ENCODE measurements around the gene SYNGR4. TPM values are rescaled to one million over a fixed set of nuclear protein-coding genes. Genes with fewer than 3 reads are reported as not detected.
"Not testable (repeated sequence)": the region's sequence is repeated elsewhere in the genome, so short reads cannot be mapped to it uniquely, and the experiment has no call there.

Gene SYNGR4, protein sequence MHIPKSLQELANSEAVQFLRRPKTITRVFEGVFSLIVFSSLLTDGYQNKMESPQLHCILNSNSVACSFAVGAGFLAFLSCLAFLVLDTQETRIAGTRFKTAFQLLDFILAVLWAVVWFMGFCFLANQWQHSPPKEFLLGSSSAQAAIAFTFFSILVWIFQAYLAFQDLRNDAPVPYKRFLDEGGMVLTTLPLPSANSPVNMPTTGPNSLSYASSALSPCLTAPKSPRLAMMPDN
- total RNA-seq (2012; rRNA removed), result not detected in 2 replicates

DNA sequence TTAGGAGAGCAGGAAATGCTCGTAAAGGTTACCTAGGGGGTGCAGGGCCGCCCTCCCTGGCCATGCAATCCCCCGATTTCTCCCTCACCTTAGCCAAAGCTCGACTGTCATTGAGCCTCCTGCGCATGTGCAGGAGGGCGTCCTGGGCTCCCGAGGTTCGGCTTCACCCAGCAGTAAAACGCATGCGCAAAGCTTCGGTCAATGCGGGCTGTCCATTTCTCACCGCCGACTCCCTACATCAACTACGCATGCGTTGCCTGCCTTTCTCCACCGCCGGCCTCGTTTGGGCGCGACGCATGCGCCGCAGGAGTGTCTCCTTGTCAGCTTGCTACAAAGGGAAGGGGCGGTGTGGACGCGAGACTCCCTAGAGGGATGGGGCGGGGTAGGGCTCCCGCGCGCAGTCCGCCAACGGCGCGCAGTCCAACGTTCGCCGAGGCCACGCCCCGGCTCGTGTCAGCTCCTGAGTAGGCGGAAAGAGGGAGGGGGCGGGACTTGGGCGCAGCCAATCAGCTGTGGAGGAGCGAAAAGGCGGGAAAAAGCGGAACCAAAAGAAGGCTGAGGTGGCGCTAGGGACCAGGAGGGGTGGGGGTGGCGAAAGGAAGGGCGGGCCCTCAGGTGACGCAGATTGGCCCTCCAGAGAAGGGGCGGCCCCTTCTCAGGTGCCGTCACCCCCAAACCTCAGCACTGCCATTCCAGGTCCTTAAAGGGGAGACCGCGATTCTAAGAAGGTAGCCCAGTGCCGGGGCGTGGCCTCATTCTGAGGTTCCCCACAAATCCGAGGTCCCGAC lies at the start of gene SYNGR4, which contains the start of gene TMEM143:
Gene SYNGR4, plus strand, starts transcription at position 558 of the 788 bp plus-strand sequence. CDS start 1,476 bp downstream, outside the sequence.
Gene TMEM143, minus strand, starts transcription at position 131 of the 788 bp plus-strand sequence. Its CDS starts 20 bp downstream, at position 111.
- Histone ChIP-seq H3K4me3 (ENCODE audit: low read length) (peak within 1 kb of the TSS; percentile 76), H3K4me2 (ENCODE audit: low read length) (peak within 1 kb of the TSS; percentile 95), H3K4me1 (ENCODE audit: control insufficient read depth, insufficient read depth, low read length) (peaks cover 13% of the 10 kb centered on the region), H3K36me3 (ENCODE audit: insufficient read depth, low read length) (no peaks in the 10 kb centered on the region), H3K9me3 (replicated peaks; ENCODE audit: low read length) (no peaks in the 10 kb centered on the region), H3K9ac (ENCODE audit: low read depth, low read length) (peak within 1 kb of the TSS; percentile 88), H3K27me3 (ENCODE audit: control insufficient read depth, insufficient read depth, low read length) (no peaks in the 10 kb centered on the region)

DNA sequence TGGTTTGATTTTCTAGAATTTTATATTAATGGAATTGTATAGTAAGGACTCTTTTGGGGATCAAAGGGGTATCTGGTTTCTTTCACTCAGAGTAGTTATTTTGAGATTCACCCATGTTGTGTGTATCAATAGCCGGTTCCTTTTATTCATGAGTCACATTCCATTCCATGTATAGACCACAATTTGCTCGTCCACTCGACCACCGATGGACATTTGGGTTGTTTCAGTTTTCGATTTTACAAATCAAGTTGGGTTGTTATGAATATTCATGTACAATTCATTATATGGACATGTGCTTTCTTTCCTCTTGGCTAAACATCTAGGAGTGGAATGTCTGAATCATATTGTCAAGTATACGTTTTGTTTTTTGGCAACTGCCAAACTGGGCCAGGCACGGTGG lies 48.5 kb upstream of the SYNGR4 start:
- Histone ChIP-seq H3K9ac (ENCODE audit: low read depth, low read length) (no peak overlapping the region), H3K9me3 (replicated peaks; ENCODE audit: low read length) (no peaks in the 10 kb centered on the region), H3K4me3 (ENCODE audit: low read length) (no peak overlapping the region), H3K27me3 (ENCODE audit: control insufficient read depth, insufficient read depth, low read length) (peaks cover 9% of the 10 kb centered on the region), H3K36me3 (ENCODE audit: insufficient read depth, low read length) (no peaks in the 10 kb centered on the region), H3K4me2 (ENCODE audit: low read length) (no peak overlapping the region), H3K4me1 (ENCODE audit: control insufficient read depth, insufficient read depth, low read length) (peaks cover 10% of the 10 kb centered on the region)

- not testable (repeated sequence) for H3K9ac ChIP-seq (ENCODE audit: low read depth, low read length); H3K4me2 ChIP-seq (ENCODE audit: low read length); H3K36me3 ChIP-seq (ENCODE audit: insufficient read depth, low read length); H3K9me3 ChIP-seq (replicated peaks; ENCODE audit: low read length); H3K4me3 ChIP-seq (ENCODE audit: low read length); H3K27me3 ChIP-seq (ENCODE audit: control insufficient read depth, insufficient read depth, low read length)
- H3K4me1 ChIP-seq (ENCODE audit: control insufficient read depth, insufficient read depth, low read length), result peaks cover 23% of the 10 kb centered on the region
Measured at GRCh38 chr19:48317708-48317960, 46.5 kb upstream of the SYNGR4 start.

- Histone ChIP-seq H3K9me3 (replicated peaks; ENCODE audit: low read length) (no peaks in the 10 kb centered on the region), H3K4me2 (ENCODE audit: low read length) (no peak overlapping the region), H3K27me3 (ENCODE audit: control insufficient read depth, insufficient read depth, low read length) (no peaks in the 10 kb centered on the region), H3K4me3 (ENCODE audit: low read length) (no peak overlapping the region), H3K36me3 (ENCODE audit: insufficient read depth, low read length) (no peaks in the 10 kb centered on the region), H3K9ac (ENCODE audit: low read depth, low read length) (no peak overlapping the region), H3K4me1 (ENCODE audit: control insufficient read depth, insufficient read depth, low read length) (peaks cover 27% of the 10 kb centered on the region)
Measured at GRCh38 chr19:48318286-48318987, 45.7 kb upstream of the SYNGR4 start.

DNA sequence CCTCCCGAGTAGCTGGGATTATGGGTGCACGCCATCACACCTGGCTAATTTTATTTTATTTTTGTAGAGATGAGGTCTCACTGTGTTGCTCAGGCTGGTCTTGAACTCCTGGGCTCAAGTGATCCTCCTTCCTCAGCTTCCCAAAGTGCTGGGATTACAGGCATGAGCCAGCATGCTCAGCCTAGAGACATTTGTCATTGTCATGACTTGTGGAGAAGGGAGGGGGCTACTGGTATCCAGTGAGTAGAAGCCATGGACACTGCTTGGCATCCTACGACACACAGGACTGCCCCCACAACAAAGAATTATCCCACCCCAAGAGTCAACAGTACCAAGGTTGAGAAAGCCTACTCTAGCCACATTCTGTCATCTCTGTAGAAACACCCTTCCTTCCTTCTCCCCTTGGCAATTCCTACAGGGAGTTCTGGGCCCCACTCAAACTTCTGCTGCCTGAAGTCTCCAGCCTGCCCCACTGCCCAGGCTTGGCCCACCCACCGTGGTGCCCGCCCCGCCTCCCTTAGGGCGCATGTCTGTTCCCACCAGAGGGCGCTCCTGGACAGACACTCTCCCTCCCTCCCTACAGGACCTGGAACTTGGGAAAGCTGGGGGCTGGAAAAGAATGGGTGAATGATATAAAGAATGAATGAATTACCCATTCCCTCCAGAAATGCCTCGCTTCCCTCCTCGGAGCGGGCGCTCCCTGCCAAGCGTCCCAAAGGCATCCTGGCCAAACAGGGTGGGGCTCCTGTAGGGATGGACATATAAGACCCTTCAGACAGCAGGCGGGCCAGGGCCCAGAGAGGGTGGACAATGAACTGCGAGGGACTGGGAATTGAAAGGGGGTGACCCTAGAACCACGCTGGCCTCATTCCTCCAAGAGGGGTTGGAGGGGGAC lies 44.3 kb upstream of the SYNGR4 start:
- Histone ChIP-seq H3K9ac (ENCODE audit: low read depth, low read length) (no peak overlapping the region), H3K27me3 (ENCODE audit: control insufficient read depth, insufficient read depth, low read length) (no peaks in the 10 kb centered on the region), H3K4me3 (ENCODE audit: low read length) (no peak overlapping the region), H3K36me3 (ENCODE audit: insufficient read depth, low read length) (no peaks in the 10 kb centered on the region), H3K4me1 (ENCODE audit: control insufficient read depth, insufficient read depth, low read length) (peaks cover 33% of the 10 kb centered on the region), H3K9me3 (replicated peaks; ENCODE audit: low read length) (no peaks in the 10 kb centered on the region), H3K4me2 (ENCODE audit: low read length) (no peak overlapping the region)

- peak overlapping the region; percentile 86 for H3K4me2 ChIP-seq (ENCODE audit: low read length)
- H3K9me3 ChIP-seq (replicated peaks; ENCODE audit: low read length), result no peaks in the 10 kb centered on the region
- H3K27me3 ChIP-seq (ENCODE audit: control insufficient read depth, insufficient read depth, low read length), result no peaks in the 10 kb centered on the region
- no peaks in the 10 kb centered on the region for H3K36me3 ChIP-seq (ENCODE audit: insufficient read depth, low read length)
- peaks cover 35% of the 10 kb centered on the region for H3K4me1 ChIP-seq (ENCODE audit: control insufficient read depth, insufficient read depth, low read length)
- H3K4me3 ChIP-seq (ENCODE audit: low read length), result peak overlapping the region; percentile 66
- peak overlapping the region; percentile 86 for H3K9ac ChIP-seq (ENCODE audit: low read depth, low read length)
Measured at GRCh38 chr19:48321372-48321621, 42.9 kb upstream of the SYNGR4 start.

GRCh38 chr19:48321622-48322591 lies 42.3 kb upstream of the SYNGR4 start:
- Histone ChIP-seq H3K9me3 (replicated peaks; ENCODE audit: low read length) (no peaks in the 10 kb centered on the region), H3K27me3 (ENCODE audit: control insufficient read depth, insufficient read depth, low read length) (no peaks in the 10 kb centered on the region), H3K36me3 (ENCODE audit: insufficient read depth, low read length) (no peaks in the 10 kb centered on the region), H3K4me2 (ENCODE audit: low read length) (peak overlapping the region; percentile 92), H3K9ac (ENCODE audit: low read depth, low read length) (peak overlapping the region; percentile 94), H3K4me3 (ENCODE audit: low read length) (peak overlapping the region; percentile 66), H3K4me1 (ENCODE audit: control insufficient read depth, insufficient read depth, low read length) (peaks cover 39% of the 10 kb centered on the region)

DNA sequence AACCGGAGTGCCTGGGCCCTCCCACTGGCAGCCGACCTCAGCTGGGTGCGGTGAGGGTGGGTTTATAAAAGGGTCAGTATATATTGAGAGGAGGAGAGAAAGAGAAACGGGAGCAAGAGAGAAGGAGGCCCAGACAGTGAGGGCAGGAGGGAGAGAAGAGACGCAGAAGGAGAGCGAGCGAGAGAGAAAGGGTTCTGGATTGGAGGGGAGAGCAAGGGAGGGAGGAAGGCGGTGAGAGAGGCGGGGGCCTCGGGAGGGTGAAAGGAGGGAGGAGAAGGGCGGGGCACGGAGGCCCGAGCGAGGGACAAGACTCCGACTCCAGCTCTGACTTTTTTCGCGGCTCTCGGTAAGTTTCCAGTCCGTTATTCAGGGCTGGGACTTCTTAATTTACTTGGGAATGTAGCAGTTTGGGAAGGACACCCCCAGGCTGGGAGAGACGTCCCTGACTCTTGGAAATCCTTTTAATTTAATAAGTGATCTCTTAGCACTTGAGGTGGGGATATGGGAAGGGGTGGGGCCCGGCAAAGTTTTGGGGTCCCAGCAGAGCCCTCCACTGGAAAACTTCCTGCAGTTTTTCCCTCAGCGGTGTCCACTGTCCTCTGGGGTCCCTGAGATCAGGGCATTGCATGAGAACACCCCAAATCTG lies 38.8 kb upstream of the SYNGR4 start, which contains the start of gene EMP3:
Gene EMP3, plus strand, starts transcription at position 288 of the 646 bp plus-strand sequence. CDS start 1,293 bp downstream, outside the sequence.
- H3K9ac ChIP-seq (ENCODE audit: low read depth, low read length), result peak within 1 kb of the TSS; percentile 99
- no peaks in the 10 kb centered on the region for H3K9me3 ChIP-seq (replicated peaks; ENCODE audit: low read length)
- H3K4me3 ChIP-seq (ENCODE audit: low read length), result peak within 1 kb of the TSS; percentile 89
- peaks cover 25% of the 10 kb centered on the region for H3K36me3 ChIP-seq (ENCODE audit: insufficient read depth, low read length)
- no peaks in the 10 kb centered on the region for H3K27me3 ChIP-seq (ENCODE audit: control insufficient read depth, insufficient read depth, low read length)
- peaks cover 56% of the 10 kb centered on the region for H3K4me1 ChIP-seq (ENCODE audit: control insufficient read depth, insufficient read depth, low read length)
- peak within 1 kb of the TSS; percentile 94 for H3K4me2 ChIP-seq (ENCODE audit: low read length)

DNA sequence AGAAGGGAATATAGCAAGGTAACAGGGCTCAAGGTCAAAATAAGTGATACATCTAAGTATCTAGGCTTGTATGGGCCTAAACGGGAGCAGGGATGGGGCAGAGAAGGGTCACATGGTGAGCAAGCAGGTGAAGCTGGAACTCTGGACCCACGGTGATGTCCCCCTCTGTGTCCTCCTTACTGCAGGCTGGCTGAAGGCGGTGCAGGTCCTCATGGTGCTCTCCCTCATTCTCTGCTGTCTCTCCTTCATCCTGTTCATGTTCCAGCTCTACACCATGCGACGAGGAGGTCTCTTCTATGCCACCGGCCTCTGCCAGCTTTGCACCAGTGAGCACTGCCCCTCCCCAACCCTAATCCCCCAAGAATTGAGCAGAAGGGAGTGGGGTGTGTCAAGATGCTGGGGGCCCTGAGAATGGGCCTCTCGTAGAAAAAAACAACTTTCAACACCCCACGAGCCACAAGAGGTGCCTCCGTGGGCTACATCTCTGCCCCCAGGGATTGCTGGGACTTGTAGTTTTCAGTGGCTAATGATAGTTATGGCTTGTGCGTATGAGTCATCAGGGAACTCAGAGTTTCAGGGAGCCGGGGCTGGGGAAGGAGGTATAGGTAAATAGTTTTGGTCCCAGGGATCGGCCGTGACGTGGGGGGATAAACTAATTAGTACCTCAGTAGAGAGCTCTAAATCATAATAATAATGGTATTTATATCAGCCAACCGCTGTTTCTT lies 34.8 kb upstream of the SYNGR4 start:
- Histone ChIP-seq H3K4me1 (ENCODE audit: control insufficient read depth, insufficient read depth, low read length) (peaks cover 55% of the 10 kb centered on the region), H3K4me3 (ENCODE audit: low read length) (peak overlapping the region; percentile 30), H3K9ac (ENCODE audit: low read depth, low read length) (no peak overlapping the region)

More for the DNA sequence above, 34.8 kb upstream of the SYNGR4 start:
- H3K36me3 ChIP-seq (ENCODE audit: insufficient read depth, low read length), result peaks cover 43% of the 10 kb centered on the region
- H3K9me3 ChIP-seq (replicated peaks; ENCODE audit: low read length), result no peaks in the 10 kb centered on the region
- H3K27me3 ChIP-seq (ENCODE audit: control insufficient read depth, insufficient read depth, low read length), result no peaks in the 10 kb centered on the region
- H3K4me2 ChIP-seq (ENCODE audit: low read length), result peak overlapping the region; percentile 65

All from skeletal muscle satellite cell (primary cell).